Liver (tissue), 9 donors: ENCODE measurements around the gene SDF4. TPM values are rescaled to one million over a fixed set of nuclear protein-coding genes. Genes with fewer than 3 reads are reported as not detected.

Source experiments
- DNase-seq: peaks from one replicate; pipeline ENCODE4 v3.0.0-alpha.2; 2017; ENCODE audit warnings: low spot score
- H3K27ac ChIP-seq, 2 donors: one replicate each; pipeline ENCODE4 v1.7.0; 2013; ENCODE audit warnings: inconsistent platforms in 2 of 2, low read length in 2 of 2, control low read depth in 1 of 2, low read depth in 1 of 2, mild to moderate bottlenecking in 1 of 2
- H3K27me3 ChIP-seq, 4 donors: one replicate each; pipeline versions ENCODE4 v1.6.1 to v1.7.0; 2013; ENCODE audit warnings: low read length in 3 of 4, inconsistent platforms in 1 of 4, mild to moderate bottlenecking in 1 of 4, moderate library complexity in 1 of 4; ENCODE audit not compliant: control insufficient read depth in 4 of 4, insufficient read depth in 4 of 4
- H3K36me3 ChIP-seq, 4 donors: one replicate each; pipeline versions ENCODE4 v1.6.1 to v1.7.0; 2013; ENCODE audit warnings: low read length in 3 of 4, mild to moderate bottlenecking in 3 of 4, low read depth in 1 of 4, moderate library complexity in 1 of 4; ENCODE audit not compliant: control insufficient read depth in 4 of 4, insufficient read depth in 3 of 4
- H3K4me1 ChIP-seq, 4 donors: one replicate each; pipeline versions ENCODE4 v1.6.1 to v1.7.0; 2013; ENCODE audit warnings: low read length in 3 of 4, mild to moderate bottlenecking in 3 of 4, moderate library complexity in 1 of 4; ENCODE audit not compliant: control insufficient read depth in 4 of 4, insufficient read depth in 4 of 4
- H3K4me3 ChIP-seq, 3 donors: one replicate each; pipeline versions ENCODE4 v1.6.1 to v1.7.0; 2013; ENCODE audit warnings: low read length in 3 of 3, control low read depth in 1 of 3, low read depth in 1 of 3, mild to moderate bottlenecking in 1 of 3
- H3K9ac ChIP-seq, 2 donors: one replicate each; pipeline ENCODE4 v1.7.0; 2013; ENCODE audit warnings: low read length in 2 of 2, mild to moderate bottlenecking in 2 of 2, moderate library complexity in 2 of 2, control low read depth in 1 of 2, low read depth in 1 of 2
- H3K9me3 ChIP-seq, 4 donors: one replicate each; pipeline versions ENCODE4 v1.6.1 to v1.7.0; 2013; ENCODE audit warnings: low read length in 3 of 4; ENCODE audit not compliant: control insufficient read depth in 4 of 4
- ATF3 ChIP-seq: IDR thresholded peaks from 2 replicates; pipeline ENCODE4 v1.6.1; 2016; ENCODE audit warnings: antibody characterized with exemption
- EGR1 ChIP-seq, 2 donors: IDR thresholded peaks; 2 replicates each; pipeline ENCODE4 v1.6.1; 2016 to 2018; ENCODE audit warnings: antibody characterized with exemption in 2 of 2, low read depth in 2 of 2
- FOXA1 ChIP-seq: IDR thresholded peaks from 2 replicates; pipeline ENCODE4 v1.6.1; 2016; ENCODE audit warnings: antibody characterized with exemption
- FOXA2 ChIP-seq: IDR thresholded peaks from 2 replicates; pipeline ENCODE4 v1.6.1; 2016; ENCODE audit warnings: antibody characterized with exemption
- GABPA ChIP-seq, 2 donors: IDR thresholded peaks in 1 of 2; conservative IDR thresholded peaks in 1 of 2; 2 replicates each; pipeline ENCODE4 v1.6.1; 2016; ENCODE audit warnings: antibody characterized with exemption in 2 of 2, mild to moderate bottlenecking in 1 of 2, moderate library complexity in 1 of 2
- HNF4G ChIP-seq: IDR thresholded peaks from 2 replicates; pipeline ENCODE4 v1.6.1; 2016; ENCODE audit warnings: antibody characterized with exemption
- JUND ChIP-seq, 2 donors: IDR thresholded peaks; 2 replicates each; pipeline ENCODE4 v1.6.1; 2016; ENCODE audit warnings: antibody characterized with exemption in 2 of 2
- NR2F2 ChIP-seq: IDR thresholded peaks from 2 replicates; pipeline ENCODE4 v1.6.1; 2016; ENCODE audit warnings: antibody characterized with exemption
- RAD21 ChIP-seq, 2 donors: IDR thresholded peaks; 2 replicates each; pipeline ENCODE4 v1.6.1; 2016; ENCODE audit warnings: antibody characterized with exemption in 2 of 2, mild to moderate bottlenecking in 2 of 2
- REST ChIP-seq: IDR thresholded peaks from 2 replicates; pipeline ENCODE4 v1.6.1; 2016; ENCODE audit warnings: antibody characterized with exemption, mild to moderate bottlenecking
- RXRA ChIP-seq, 2 donors: IDR thresholded peaks; 2 replicates each; pipeline ENCODE4 v1.6.1; 2017 to 2018; ENCODE audit warnings: antibody characterized with exemption in 2 of 2, mild to moderate bottlenecking in 1 of 2
- SP1 ChIP-seq: IDR thresholded peaks from 2 replicates; pipeline ENCODE4 v1.6.1; 2018; ENCODE audit warnings: antibody characterized with exemption, mild to moderate bottlenecking
- TAF1 ChIP-seq: conservative IDR thresholded peaks from 2 replicates; pipeline ENCODE4 v1.6.1; 2016; ENCODE audit warnings: antibody characterized with exemption, mild to moderate bottlenecking
- YY1 ChIP-seq: IDR thresholded peaks from 2 replicates; pipeline ENCODE4 v1.6.1; 2016; ENCODE audit warnings: antibody characterized with exemption, mild to moderate bottlenecking
- ZBTB33 ChIP-seq: IDR thresholded peaks from 2 replicates; pipeline ENCODE4 v1.6.1; 2016; ENCODE audit warnings: antibody characterized with exemption
- WGBS: extraction: QIAGEN DNeasy Blood & Tissue Kit; methylation state at CpG from one replicate; pipeline ENCODE4 v1.1.7; 2013; 5-methylcytosine and 5-hydroxymethylcytosine counted together
- polyA plus RNA-seq, 2 donors: library from polyadenylated mRNA; stranded (reverse) in 1 of 2; unstranded in 1 of 2; fragments of 200-250 nt in 1 of 2; fragments of >200 nt in 1 of 2; fragmentation: Nextera tagmentation in 1 of 2; extraction: Ambion mirVana in 1 of 2; gene quantifications; one replicate each; pipeline versions ENCODE4 v1.2.1 to v1.2.3, GENCODE V29; 2013 to 2015
- total RNA-seq, 2 donors: library from RNA; depleted of rRNA; stranded (reverse); fragments of >200 nt; gene quantifications; one replicate each; pipeline ENCODE4 v1.2.3, GENCODE V29; 2014
- TF ChIP-seq, protein P1 (sequence below): IDR thresholded peaks from 2 replicates; pipeline ENCODE4 v1.6.1; 2016; ENCODE audit warnings: antibody characterized with exemption
- TF ChIP-seq, protein P2 (sequence below): fragments of 150-350 bp; IDR thresholded peaks from 2 replicates; pipeline ENCODE4 v1.5.1; 2017; ENCODE audit warnings: improper control_type of control experiment, low read depth, low read length; ENCODE audit not compliant: missing input control
- donor health status: healthy.
- donor health status: healthy.
- donor health status: healthy.
- donor health status: healthy.
- donor health status: healthy.

The SDF4 gene
- total and polyA plus RNA-seq, 4 donors, result 48.7 to 180 (median 75.9) TPM

- TF ChIP-seq EGR1 (IDR thresholded peaks at IDR 0.05; ENCODE audit: low read depth in 2 of 2) (no peak), YY1 (no peak), TAF1 (no peak), FOXA1 (no peak), NR2F2 (no peak), HNF4G (no peak), ATF3 (no peak), REST (no peak), GABPA (IDR thresholded peaks at IDR 0.05 in 1 of 2, conservative IDR thresholded peaks at IDR 0.05 in 1 of 2) (no peak), RAD21 (IDR thresholded peaks at IDR 0.05) (no peak), ZBTB33 (no peak), SP1 (no peak), RXRA (IDR thresholded peaks at IDR 0.05) (no peak), FOXA2 (no peak), JUND (IDR thresholded peaks at IDR 0.05) (no peak)
- TF ChIP-seq, protein P1, sequence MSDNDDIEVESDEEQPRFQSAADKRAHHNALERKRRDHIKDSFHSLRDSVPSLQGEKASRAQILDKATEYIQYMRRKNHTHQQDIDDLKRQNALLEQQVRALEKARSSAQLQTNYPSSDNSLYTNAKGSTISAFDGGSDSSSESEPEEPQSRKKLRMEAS, result no peak
- TF ChIP-seq, protein P2, sequence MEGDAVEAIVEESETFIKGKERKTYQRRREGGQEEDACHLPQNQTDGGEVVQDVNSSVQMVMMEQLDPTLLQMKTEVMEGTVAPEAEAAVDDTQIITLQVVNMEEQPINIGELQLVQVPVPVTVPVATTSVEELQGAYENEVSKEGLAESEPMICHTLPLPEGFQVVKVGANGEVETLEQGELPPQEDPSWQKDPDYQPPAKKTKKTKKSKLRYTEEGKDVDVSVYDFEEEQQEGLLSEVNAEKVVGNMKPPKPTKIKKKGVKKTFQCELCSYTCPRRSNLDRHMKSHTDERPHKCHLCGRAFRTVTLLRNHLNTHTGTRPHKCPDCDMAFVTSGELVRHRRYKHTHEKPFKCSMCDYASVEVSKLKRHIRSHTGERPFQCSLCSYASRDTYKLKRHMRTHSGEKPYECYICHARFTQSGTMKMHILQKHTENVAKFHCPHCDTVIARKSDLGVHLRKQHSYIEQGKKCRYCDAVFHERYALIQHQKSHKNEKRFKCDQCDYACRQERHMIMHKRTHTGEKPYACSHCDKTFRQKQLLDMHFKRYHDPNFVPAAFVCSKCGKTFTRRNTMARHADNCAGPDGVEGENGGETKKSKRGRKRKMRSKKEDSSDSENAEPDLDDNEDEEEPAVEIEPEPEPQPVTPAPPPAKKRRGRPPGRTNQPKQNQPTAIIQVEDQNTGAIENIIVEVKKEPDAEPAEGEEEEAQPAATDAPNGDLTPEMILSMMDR, result no peak
- DNase-seq, result no peak
- peak within 1 kb of the TSS in 1 of 3 donors; percentile 6 for H3K4me3 ChIP-seq
These were observed 25.3 kb downstream of the SDF4 start, which contains the start of gene TNFRSF18 for GRCh38 chr1:1206376-1206965. TSS of gene TNFRSF18 (minus strand) at chr1:1206592. CDS start at chr1:1206571, 21 bp downstream.

More at GRCh38 chr1:1206376-1206965, 25.3 kb downstream of the SDF4 start, which contains the start of gene TNFRSF18:
- no peaks in the 10 kb centered on the region for H3K36me3 ChIP-seq
- peaks cover 0 to 8% (median 0%) of the 10 kb centered on the region in 4 donors for H3K27me3 ChIP-seq
- no peak within 1 kb of the TSS for H3K27ac ChIP-seq
- H3K9ac ChIP-seq, result no peak within 1 kb of the TSS
- H3K9me3 ChIP-seq, result no peaks in the 10 kb centered on the region
- 6% methylated on average over 49 of the region's 49 CpGs for WGBS
- H3K4me1 ChIP-seq, result peaks cover 0 to 6% (median 1%) of the 10 kb centered on the region in 4 donors
